ENCODE results near the gene ZNF81.
"Not testable (repeated sequence)": the region's sequence is repeated elsewhere in the genome, so short reads cannot be mapped to it uniquely, and the experiment has no call there.

Gene ZNF81

DNA sequence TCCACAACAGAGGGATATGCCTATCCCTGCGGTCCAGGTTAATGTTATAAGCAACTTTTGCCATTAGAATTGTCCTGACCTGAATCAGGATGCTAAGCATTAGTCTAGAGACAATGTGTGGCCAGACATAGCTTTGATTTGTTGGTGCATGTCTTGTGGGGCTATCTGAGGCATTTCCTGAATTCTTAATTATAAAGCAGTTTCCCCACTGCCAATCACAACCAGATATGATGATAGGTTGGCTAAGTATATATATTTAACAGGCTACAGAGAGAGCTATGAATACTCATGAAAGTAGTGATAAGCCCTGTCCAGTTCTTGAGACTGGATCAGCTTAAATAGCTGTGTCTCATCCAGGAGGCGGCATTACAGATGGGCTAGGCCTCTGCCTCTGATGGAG, 37.8 kb upstream of the ZNF81 start:
- TF ChIP-seq, protein P1, sequence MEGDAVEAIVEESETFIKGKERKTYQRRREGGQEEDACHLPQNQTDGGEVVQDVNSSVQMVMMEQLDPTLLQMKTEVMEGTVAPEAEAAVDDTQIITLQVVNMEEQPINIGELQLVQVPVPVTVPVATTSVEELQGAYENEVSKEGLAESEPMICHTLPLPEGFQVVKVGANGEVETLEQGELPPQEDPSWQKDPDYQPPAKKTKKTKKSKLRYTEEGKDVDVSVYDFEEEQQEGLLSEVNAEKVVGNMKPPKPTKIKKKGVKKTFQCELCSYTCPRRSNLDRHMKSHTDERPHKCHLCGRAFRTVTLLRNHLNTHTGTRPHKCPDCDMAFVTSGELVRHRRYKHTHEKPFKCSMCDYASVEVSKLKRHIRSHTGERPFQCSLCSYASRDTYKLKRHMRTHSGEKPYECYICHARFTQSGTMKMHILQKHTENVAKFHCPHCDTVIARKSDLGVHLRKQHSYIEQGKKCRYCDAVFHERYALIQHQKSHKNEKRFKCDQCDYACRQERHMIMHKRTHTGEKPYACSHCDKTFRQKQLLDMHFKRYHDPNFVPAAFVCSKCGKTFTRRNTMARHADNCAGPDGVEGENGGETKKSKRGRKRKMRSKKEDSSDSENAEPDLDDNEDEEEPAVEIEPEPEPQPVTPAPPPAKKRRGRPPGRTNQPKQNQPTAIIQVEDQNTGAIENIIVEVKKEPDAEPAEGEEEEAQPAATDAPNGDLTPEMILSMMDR (IDR thresholded peaks at IDR 0.05; ENCODE audit: low read length) = no peak
- TF ChIP-seq EZH2 (IDR thresholded peaks at IDR 0.05; ENCODE audit: borderline replicate concordance, low read length) = no peak
- Histone ChIP-seq H3K4me3 (ENCODE audit: low read depth, low read length, poor library complexity, severe bottlenecking) (no peak overlapping the region), H3K4me2 (ENCODE audit: low read length) (no peak overlapping the region)

DNA sequence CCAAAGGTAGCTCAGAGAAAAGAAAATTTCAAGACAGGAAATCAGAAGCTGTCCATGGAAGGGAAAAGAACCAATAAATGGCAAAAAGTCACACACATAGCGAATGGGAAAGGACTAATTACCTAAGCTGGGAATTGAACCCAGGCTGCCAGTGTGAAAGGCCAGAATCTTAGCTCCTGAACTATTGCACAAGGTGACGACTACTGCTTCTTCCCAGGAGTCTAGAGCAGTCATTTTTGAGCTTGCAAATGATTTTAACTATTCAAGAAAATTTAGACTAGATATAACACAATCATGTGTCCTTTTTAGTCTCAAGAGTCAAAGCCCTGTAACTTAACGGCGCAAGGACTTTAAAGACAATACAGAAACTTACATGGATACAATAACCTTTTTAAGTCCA, 34.1 kb upstream of the ZNF81 start:
- Histone ChIP-seq H3K27ac (ENCODE audit: low read depth, low read length, poor library complexity, severe bottlenecking) (no peak overlapping the region), H3K4me3 (ENCODE audit: low read depth, low read length, poor library complexity, severe bottlenecking) (no peak overlapping the region), H4K20me1 (ENCODE audit: insufficient read depth, low read length) (no peaks in the 10 kb centered on the region), H3K36me3 (ENCODE audit: insufficient read depth, low read length) (no peaks in the 10 kb centered on the region), H3K9me2 (ENCODE audit: low read depth, low read length) (no peaks in the 10 kb centered on the region), H3K4me2 (ENCODE audit: low read length) (no peak overlapping the region), H2AFZ (ENCODE audit: low read length) (no peak overlapping the region), H3K27me3 (ENCODE audit: insufficient read depth, low read length) (no peaks in the 10 kb centered on the region), H3K9me3 (ENCODE audit: low read length) (no peaks in the 10 kb centered on the region), H3K4me1 (ENCODE audit: insufficient read depth, low read length, severe bottlenecking) (no peaks in the 10 kb centered on the region), H3K79me2 (ENCODE audit: insufficient read depth, low read length) (no peaks in the 10 kb centered on the region), H3F3A (ENCODE audit: insufficient read depth, low read length) (no peaks in the 10 kb centered on the region), H3K9ac (ENCODE audit: low read length) (no peak overlapping the region)
- TF ChIP-seq EZH2 (IDR thresholded peaks at IDR 0.05; ENCODE audit: borderline replicate concordance, low read length) = no peak
- TF ChIP-seq, protein P1 (IDR thresholded peaks at IDR 0.05; ENCODE audit: low read length) = no peak

More for the DNA sequence above, 37.8 kb upstream of the ZNF81 start:
- H3F3A ChIP-seq (ENCODE audit: insufficient read depth, low read length) = no peaks in the 10 kb centered on the region
- H3K9me3 ChIP-seq (ENCODE audit: low read length) = no peaks in the 10 kb centered on the region
- H3K4me1 ChIP-seq (ENCODE audit: insufficient read depth, low read length, severe bottlenecking) = no peaks in the 10 kb centered on the region
- H3K27ac ChIP-seq (ENCODE audit: low read depth, low read length, poor library complexity, severe bottlenecking) = no peak overlapping the region
- H2AFZ ChIP-seq (ENCODE audit: low read length) = no peak overlapping the region
- no peak overlapping the region for H3K9ac ChIP-seq (ENCODE audit: low read length)
- no peaks in the 10 kb centered on the region for H3K27me3 ChIP-seq (ENCODE audit: insufficient read depth, low read length)
- H4K20me1 ChIP-seq (ENCODE audit: insufficient read depth, low read length) = no peaks in the 10 kb centered on the region
- H3K36me3 ChIP-seq (ENCODE audit: insufficient read depth, low read length) = no peaks in the 10 kb centered on the region
- H3K79me2 ChIP-seq (ENCODE audit: insufficient read depth, low read length) = no peaks in the 10 kb centered on the region
- H3K9me2 ChIP-seq (ENCODE audit: low read depth, low read length) = no peaks in the 10 kb centered on the region

DNA sequence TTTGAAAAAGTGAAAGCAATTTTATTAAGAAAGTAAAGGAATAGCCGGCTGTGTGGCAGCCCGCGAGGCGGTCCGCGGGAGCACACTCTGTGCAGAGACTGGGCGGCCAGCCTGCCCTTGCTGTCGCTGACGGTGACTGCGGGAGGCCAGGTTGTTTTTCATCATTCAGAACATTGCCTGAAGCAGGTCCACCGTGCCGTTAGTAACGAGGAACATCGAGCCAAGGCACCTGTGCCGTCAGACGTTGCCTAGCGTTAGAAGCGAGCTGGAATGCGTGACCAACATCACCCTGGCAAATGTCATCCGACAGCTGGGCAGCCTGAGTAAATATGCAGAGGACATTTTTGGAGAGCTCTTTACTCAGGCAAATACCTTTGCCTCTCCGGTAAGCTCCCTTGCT, 33.6 kb upstream of the ZNF81 start:
- H3K79me2 ChIP-seq (ENCODE audit: insufficient read depth, low read length); H3K4me2 ChIP-seq (ENCODE audit: low read length); H3K9me3 ChIP-seq (ENCODE audit: low read length); H3K4me3 ChIP-seq (ENCODE audit: low read depth, low read length, poor library complexity, severe bottlenecking); H3K9ac ChIP-seq (ENCODE audit: low read length); H3F3A ChIP-seq (ENCODE audit: insufficient read depth, low read length); H3K27ac ChIP-seq (ENCODE audit: low read depth, low read length, poor library complexity, severe bottlenecking); H3K27me3 ChIP-seq (ENCODE audit: insufficient read depth, low read length); H3K4me1 ChIP-seq (ENCODE audit: insufficient read depth, low read length, severe bottlenecking); H4K20me1 ChIP-seq (ENCODE audit: insufficient read depth, low read length); H2AFZ ChIP-seq (ENCODE audit: low read length); H3K36me3 ChIP-seq (ENCODE audit: insufficient read depth, low read length); H3K9me2 ChIP-seq (ENCODE audit: low read depth, low read length): not testable (repeated sequence)

DNA sequence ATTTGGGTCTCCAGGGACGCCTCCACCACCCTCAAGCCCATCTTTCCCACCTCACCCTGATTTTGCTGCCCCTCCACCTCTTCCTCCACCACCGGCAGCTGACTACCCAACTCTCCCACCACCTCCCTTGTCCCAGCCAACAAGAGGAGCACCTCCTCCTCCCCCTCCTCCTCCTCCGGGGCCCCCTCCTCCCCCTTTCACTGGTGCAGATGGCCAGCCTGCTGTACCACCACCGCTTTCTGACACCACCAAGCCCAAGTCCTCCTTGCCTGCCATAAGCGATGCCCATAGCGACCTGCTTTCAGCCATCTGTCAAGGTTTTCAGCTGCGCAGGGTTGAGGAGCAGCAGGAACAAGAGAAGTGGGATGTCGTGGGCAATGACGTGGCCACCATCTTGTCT, 32.4 kb upstream of the ZNF81 start:
- Histone ChIP-seq H3K79me2 (ENCODE audit: insufficient read depth, low read length) (no peaks in the 10 kb centered on the region), H3K36me3 (ENCODE audit: insufficient read depth, low read length) (no peaks in the 10 kb centered on the region), H4K20me1 (ENCODE audit: insufficient read depth, low read length) (no peaks in the 10 kb centered on the region), H3K4me2 (ENCODE audit: low read length) (no peak overlapping the region), H3K27ac (ENCODE audit: low read depth, low read length, poor library complexity, severe bottlenecking) (no peak overlapping the region), H3F3A (ENCODE audit: insufficient read depth, low read length) (no peaks in the 10 kb centered on the region), H3K27me3 (ENCODE audit: insufficient read depth, low read length) (no peaks in the 10 kb centered on the region), H2AFZ (ENCODE audit: low read length) (no peak overlapping the region), H3K4me3 (ENCODE audit: low read depth, low read length, poor library complexity, severe bottlenecking) (no peak overlapping the region), H3K4me1 (ENCODE audit: insufficient read depth, low read length, severe bottlenecking) (no peaks in the 10 kb centered on the region), H3K9me2 (ENCODE audit: low read depth, low read length) (no peaks in the 10 kb centered on the region), H3K9ac (ENCODE audit: low read length) (no peak overlapping the region), H3K9me3 (ENCODE audit: low read length) (no peaks in the 10 kb centered on the region)
- no peak for TF ChIP-seq EZH2 (IDR thresholded peaks at IDR 0.05; ENCODE audit: borderline replicate concordance, low read length)
- TF ChIP-seq, protein P1 (IDR thresholded peaks at IDR 0.05; ENCODE audit: low read length) = no peak

DNA sequence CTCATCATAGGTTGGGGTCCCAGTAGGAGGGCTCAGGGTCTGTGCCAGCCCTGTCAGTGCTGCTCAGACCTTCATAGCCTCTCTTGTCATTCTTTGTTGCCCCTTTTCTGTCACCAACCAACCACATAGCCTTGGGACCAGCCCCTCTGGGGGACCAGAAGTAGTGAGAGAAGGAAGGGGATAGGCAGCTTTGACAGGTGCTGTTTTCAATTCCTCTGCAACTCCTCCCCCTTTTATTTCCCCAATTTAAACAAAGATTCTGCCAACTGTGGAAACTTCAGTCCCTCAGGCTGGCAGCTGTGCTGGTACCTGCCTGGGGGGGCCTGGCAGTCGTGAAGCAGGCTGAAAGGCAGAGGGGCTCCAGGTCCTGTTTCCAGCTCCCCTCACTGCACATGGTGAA, 30.9 kb upstream of the ZNF81 start:
- not testable (repeated sequence) for H3K4me2 ChIP-seq (ENCODE audit: low read length); H2AFZ ChIP-seq (ENCODE audit: low read length); H3K27ac ChIP-seq (ENCODE audit: low read depth, low read length, poor library complexity, severe bottlenecking); H3K9ac ChIP-seq (ENCODE audit: low read length); H3K9me2 ChIP-seq (ENCODE audit: low read depth, low read length); H3F3A ChIP-seq (ENCODE audit: insufficient read depth, low read length); H3K4me1 ChIP-seq (ENCODE audit: insufficient read depth, low read length, severe bottlenecking); H3K79me2 ChIP-seq (ENCODE audit: insufficient read depth, low read length); H3K4me3 ChIP-seq (ENCODE audit: low read depth, low read length, poor library complexity, severe bottlenecking); H3K36me3 ChIP-seq (ENCODE audit: insufficient read depth, low read length); H3K27me3 ChIP-seq (ENCODE audit: insufficient read depth, low read length); H3K9me3 ChIP-seq (ENCODE audit: low read length); H4K20me1 ChIP-seq (ENCODE audit: insufficient read depth, low read length)
